Osteocyte (in vitro differentiated cells): ENCODE data around the gene APOA1. TPM values are rescaled to one million over a fixed set of nuclear protein-coding genes. Genes with fewer than 3 reads are reported as not detected.

Experiments used
- DNase-seq: peaks from one replicate; pipeline ENCODE4 v3.0.0; 2021; ENCODE audit warnings: mixed read lengths; ENCODE audit not compliant: unreplicated experiment; ENCODE audit errors: extremely low spot score
- H3K27ac Mint-ChIP-seq: one replicate; pipeline ENCODE4 v1.8.0; 2021; ENCODE audit warnings: mild to moderate bottlenecking, mixed read lengths; ENCODE audit not compliant: unreplicated experiment
- H3K27me3 Mint-ChIP-seq: one replicate; pipeline ENCODE4 v1.8.0; 2021; ENCODE audit warnings: mixed read lengths; ENCODE audit not compliant: unreplicated experiment
- H3K36me3 Mint-ChIP-seq: one replicate; pipeline ENCODE4 v1.8.0; 2021; ENCODE audit warnings: mixed read lengths; ENCODE audit not compliant: unreplicated experiment
- H3K4me1 Mint-ChIP-seq: one replicate; pipeline ENCODE4 v1.8.0; 2021; ENCODE audit warnings: mixed read lengths; ENCODE audit not compliant: unreplicated experiment
- H3K4me3 Mint-ChIP-seq: one replicate; pipeline ENCODE4 v1.8.0; 2021; ENCODE audit warnings: mild to moderate bottlenecking, moderate library complexity, mixed read lengths; ENCODE audit not compliant: unreplicated experiment
- H3K9me3 Mint-ChIP-seq: one replicate; pipeline ENCODE4 v1.8.0; 2021; ENCODE audit warnings: mixed read lengths; ENCODE audit not compliant: unreplicated experiment
- CTCF ChIP-seq: fragments of 200-600 bp; sonication (generic); IDR thresholded peaks from 2 replicates; pipeline ENCODE4 v1.5.0; 2021; ENCODE audit warnings: antibody characterized with exemption, mild to moderate bottlenecking, moderate library complexity
- total RNA-seq: library from RNA; stranded (reverse); gene quantifications from 2 replicates; pipeline ENCODE4 v1.2.1, GENCODE V29; 2021

The APOA1 gene
- total RNA-seq, 1 donor from 2014 or later, result not detected

GRCh38 chr11:116833491-116833815 is 4.0 kb downstream of the APOA1 start:
- Mint-ChIP-seq H3K4me1 (peaks cover 16% of the 10 kb centered on the region), H3K36me3 (no peaks in the 10 kb centered on the region), H3K27me3 (no peaks in the 10 kb centered on the region), H3K27ac (no peak overlapping the region), H3K4me3 (no peak overlapping the region), H3K9me3 (no peaks in the 10 kb centered on the region)
- DNase-seq, result no peak
- no peak for TF ChIP-seq CTCF

- H3K27me3 Mint-ChIP-seq, result no peaks in the 10 kb centered on the region
Observed at GRCh38 chr11:116832350-116833290, 4.8 kb downstream of the APOA1 start.

GRCh38 chr11:116831790-116832349 is 5.6 kb downstream of the APOA1 start:
- H3K27me3 Mint-ChIP-seq, result no peaks in the 10 kb centered on the region
- no peak overlapping the region for H3K27ac Mint-ChIP-seq
- no peak overlapping the region for H3K4me3 Mint-ChIP-seq
- no peaks in the 10 kb centered on the region for H3K9me3 Mint-ChIP-seq
- DNase-seq, result no peak
- TF ChIP-seq CTCF, result no peak
- peaks cover 20% of the 10 kb centered on the region for H3K4me1 Mint-ChIP-seq
- H3K36me3 Mint-ChIP-seq, result no peaks in the 10 kb centered on the region

More at GRCh38 chr11:116832350-116833290, 4.8 kb downstream of the APOA1 start:
- H3K36me3 Mint-ChIP-seq, result no peaks in the 10 kb centered on the region
- no peak overlapping the region for H3K27ac Mint-ChIP-seq
- H3K9me3 Mint-ChIP-seq, result no peaks in the 10 kb centered on the region
- no peak overlapping the region for H3K4me3 Mint-ChIP-seq
- no peak for DNase-seq
- H3K4me1 Mint-ChIP-seq, result peaks cover 20% of the 10 kb centered on the region
- TF ChIP-seq CTCF, result no peak

GRCh38 chr11:116830184-116830912 is 7.1 kb downstream of the APOA1 start:
- no peaks in the 10 kb centered on the region for H3K9me3 Mint-ChIP-seq
- no peaks in the 10 kb centered on the region for H3K36me3 Mint-ChIP-seq
- no peak for TF ChIP-seq CTCF
- H3K27ac Mint-ChIP-seq, result no peak overlapping the region
- peaks cover 18% of the 10 kb centered on the region for H3K4me1 Mint-ChIP-seq
- H3K4me3 Mint-ChIP-seq, result no peak overlapping the region
- no peaks in the 10 kb centered on the region for H3K27me3 Mint-ChIP-seq
- DNase-seq, result no peak
